Hematopoietic multipotent progenitor cell (in vitro differentiated cells): ENCODE data around the gene ARHGAP28. TPM values are rescaled to one million over a fixed set of nuclear protein-coding genes. Genes with fewer than 3 reads are reported as not detected.
"Not testable (repeated sequence)": the region's sequence is repeated elsewhere in the genome, so short reads cannot be mapped to it uniquely, and the experiment has no call there.

Source experiments
- DNase-seq, 3 donors: peaks; one replicate each; pipeline ENCODE4 v3.0.0-alpha.2; 2011 to 2015; ENCODE audit warnings: low read depth in 2 of 3, low spot score in 2 of 3
- total RNA-seq: library from RNA; depleted of rRNA; stranded (reverse); fragments of >200 nt; gene quantifications from one replicate; pipeline ENCODE4 v1.2.3, GENCODE V29; 2012

The ARHGAP28 gene
- total RNA-seq, 1 donor = under 0.01 TPM

DNA sequence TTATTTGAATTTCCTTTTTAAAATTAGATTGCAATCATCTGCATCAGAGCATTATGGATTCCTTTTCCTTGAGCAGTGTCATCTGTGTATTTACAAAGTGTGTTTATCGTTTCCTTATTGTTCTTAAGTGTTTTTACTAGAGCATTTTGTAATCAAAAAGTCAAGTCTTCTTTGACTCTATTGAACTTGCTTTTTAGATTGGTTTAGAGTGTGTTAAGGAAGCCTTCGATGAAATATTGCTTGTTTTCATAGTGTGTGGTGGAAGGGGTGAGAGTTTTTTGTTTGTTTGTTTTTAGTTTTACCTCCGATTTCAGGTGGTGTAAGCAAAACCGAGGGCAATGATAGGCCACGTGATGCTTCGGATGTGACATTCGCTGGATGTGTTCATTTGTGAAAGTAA lies 45.7 kb downstream of the ARHGAP28 start:
- no peak for DNase-seq

DNA sequence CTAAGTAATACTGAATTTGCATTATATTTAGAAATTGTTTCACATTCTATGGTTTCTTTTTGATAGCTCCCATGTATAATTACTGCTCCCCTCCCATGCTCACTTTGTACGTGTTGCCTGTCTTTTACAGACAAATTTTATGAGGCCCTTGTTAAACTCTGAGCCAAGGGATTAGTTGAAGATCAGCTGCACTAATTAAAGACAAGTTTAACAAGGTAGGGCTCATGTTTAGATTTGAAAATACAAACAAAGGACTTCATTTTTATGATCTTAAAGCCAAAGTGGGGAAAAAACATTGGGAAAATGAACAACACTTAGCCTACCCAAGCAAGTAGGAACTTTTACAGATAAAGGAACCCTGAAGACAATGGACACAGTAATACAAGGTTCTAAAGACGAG lies 46.2 kb downstream of the ARHGAP28 start:
- DNase-seq = no peak

DNA sequence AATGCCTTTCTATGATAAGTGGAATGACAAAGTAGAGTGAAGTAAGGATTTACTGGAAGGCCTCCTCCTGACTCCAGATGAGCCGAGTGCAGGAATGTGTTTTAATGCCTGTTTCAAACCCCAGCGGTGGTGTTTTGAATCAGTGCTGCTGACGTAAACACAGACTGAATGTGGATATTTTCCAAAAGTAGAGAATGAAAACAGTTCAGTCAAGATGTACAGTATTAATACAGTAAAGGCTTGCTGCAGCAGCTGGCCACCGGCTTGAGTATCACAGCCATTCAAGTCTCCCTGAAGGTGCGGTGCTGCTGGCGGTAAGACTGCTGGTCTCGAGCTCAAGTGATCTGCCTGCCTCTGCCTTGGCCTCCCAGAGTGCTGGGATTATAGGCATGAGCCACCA lies 46.7 kb downstream of the ARHGAP28 start:
- DNase-seq = no peak

DNA sequence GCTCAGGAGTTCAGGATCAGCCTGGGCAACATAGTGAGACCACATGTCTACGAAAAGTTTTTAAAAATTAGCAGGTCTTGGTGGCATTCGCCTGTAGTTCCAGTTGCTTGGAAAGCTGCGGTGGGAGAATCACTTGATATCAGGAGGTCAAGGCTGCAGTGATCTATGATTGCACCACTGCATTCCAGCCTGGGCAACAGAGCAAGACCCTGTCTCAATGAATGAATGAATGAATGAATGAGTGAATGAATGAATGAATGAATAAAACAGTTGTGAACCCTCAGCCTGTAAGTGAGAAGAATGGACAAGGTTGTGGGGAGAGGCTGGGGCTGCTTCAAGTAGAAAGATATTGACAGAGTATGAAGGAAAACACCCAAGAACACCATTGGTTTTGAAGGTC lies 48.0 kb downstream of the ARHGAP28 start:
- DNase-seq = no peak

DNA sequence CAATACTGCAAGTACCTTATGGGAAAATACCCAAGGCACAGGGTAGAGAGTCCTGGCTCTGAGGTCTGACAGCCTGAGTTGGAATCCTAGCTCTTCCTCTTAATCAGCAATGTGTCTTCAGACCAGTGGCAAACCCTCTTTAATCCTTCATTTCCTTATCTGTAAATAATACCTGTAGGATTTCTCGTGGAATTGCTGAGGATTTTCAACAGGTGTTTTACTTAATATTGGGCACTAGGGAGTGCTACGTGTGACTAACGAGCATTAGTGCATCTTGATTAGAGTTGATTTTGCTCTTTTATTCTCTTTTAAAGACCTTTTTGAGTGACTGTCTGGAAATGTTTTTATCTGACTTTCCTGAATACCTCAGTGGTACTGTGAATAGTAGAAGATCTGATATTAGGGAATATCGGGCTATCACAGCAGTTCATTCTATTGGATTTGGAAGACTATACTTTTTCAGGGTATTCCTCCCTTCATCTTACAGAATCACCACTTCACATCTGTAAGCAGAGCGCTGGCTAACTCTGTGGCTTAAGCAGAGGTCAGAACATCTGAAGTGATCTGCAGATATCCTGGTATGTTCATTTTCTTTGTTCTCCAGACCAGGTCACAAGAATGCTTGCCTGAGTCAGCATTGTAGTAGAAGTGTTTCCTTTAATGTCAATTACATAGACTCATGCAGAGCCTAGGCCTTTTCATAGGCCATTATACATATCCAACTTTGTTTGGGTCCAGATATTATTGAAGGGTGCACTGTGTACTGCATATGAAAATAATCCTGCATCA lies 49.1 kb downstream of the ARHGAP28 start:
- no peak for DNase-seq

DNA sequence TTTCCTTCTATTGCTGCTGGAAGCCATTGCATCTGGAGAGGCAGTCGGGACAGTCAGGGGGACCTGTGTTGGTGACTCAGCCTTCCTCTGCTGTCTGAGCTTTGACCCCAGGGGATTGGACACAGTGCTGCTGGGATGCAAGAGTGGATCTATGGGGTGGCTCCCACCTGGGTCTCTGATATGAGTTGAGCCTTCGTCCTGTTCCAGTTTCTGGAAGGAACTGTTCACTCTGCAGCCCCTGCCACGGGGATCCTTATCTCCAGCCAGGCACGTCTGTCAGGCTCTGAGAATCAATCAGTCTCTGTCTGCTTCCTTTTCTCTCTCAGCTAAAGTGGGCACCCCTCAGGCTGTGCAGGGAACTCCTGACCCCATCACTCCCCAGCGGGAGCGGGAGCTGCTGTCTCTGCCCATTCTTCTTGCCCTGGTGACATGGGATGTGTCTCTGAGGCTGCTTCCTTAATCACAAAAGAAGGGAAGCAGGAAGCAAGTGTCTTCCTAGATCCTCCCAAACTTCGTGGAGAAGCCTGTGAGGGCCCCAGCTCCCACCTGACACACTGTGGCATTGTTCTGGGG lies 51.7 kb downstream of the ARHGAP28 start:
- no peak for DNase-seq

DNA sequence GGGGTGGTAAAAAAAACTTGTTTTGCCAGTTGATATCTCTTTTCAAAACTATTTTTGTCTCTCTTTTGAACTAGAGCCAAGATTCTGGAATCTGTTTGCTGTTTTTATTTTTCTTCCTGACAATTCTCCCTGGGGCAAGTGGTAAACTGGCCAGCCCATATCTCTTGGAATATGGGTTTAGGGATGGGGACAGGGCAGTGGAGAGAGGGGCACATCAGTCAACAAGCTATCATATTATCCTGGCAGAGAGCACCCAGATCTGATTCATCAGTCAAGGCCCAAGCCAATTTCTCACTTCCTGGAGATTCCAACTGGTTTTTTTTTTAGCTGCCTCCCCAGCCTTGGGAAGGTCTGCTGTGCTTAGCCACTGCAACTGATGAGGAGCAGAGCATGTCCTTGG lies 52.3 kb downstream of the ARHGAP28 start:
- DNase-seq = no peak

DNA sequence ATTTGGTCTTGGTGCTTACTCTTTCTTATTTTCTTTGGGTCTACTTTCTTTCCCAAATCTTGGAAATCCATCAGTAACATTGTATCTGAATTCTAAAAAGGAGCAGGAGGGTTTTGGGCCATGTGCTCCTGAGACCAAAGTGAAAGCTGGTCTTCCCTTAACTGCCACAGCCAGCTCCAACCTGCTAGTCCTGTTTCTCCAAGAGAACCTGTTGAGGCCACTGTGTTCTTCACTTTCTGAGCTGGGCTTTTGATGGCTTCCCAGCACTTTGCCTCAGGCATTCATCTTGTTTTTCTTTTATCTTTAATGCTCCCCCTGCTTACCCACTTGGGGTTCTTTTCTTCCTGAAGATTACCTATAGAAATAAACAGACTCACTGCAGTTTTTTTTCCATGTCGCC lies 53.3 kb downstream of the ARHGAP28 start:
- DNase-seq = no peak

DNA sequence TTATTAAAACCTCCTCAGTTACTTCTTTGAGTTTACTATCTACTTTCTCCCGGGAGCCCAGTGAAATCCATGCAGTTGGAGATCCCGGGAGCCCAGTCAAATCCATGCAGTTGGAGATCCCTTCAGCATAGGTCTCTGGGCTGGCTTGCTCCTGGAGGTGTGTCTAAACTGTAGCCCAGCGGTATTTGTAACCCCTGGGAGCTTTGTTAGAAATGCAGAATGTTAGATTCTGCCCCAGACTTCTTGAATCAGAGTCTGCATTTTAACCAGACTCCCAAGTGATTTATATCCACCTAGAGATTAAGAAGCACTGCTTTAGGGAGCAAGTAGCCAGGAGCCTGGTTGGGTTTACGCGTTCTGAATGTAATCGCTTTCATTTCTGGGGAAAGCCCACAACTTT lies 54.5 kb downstream of the ARHGAP28 start:
- no peak for DNase-seq

DNA sequence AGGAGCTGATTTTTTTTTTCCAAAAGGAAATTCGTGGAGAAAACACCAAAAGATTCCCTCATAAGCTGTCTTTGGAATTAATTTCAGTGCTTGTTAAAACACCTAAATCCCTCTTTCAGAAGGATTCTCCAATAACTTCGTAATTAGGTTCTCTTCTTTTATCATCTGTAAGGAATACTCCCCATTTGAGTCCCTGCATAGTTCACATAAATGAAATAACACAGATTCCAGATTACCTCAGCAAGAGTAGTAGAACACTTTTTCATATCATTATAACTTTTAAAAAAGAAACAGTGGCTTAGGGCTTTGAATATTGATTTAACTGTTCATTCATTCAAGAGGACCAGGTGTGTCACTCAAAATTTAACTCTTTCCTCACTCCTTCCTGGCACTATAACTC lies 55.5 kb downstream of the ARHGAP28 start:
- no peak for DNase-seq

DNA sequence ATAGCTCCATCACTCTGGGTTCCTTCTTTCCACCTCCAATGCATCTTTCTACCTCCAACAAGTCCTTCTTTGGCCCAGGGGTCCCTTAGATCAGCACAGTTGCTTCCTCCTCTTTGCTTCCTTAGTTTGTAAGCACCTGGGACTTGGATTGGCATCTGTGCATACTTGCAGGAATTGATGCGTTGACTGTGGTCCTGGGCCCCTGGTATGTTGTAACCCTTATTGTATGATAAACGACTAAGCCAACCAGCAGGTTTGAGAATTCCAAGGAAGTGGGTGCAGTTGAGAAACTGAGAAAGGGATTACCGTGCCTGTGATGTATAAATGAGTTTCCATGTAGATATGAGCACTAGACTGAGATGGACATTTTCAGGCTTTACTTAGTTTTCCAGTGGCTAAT lies 55.9 kb downstream of the ARHGAP28 start:
- no peak for DNase-seq

DNA sequence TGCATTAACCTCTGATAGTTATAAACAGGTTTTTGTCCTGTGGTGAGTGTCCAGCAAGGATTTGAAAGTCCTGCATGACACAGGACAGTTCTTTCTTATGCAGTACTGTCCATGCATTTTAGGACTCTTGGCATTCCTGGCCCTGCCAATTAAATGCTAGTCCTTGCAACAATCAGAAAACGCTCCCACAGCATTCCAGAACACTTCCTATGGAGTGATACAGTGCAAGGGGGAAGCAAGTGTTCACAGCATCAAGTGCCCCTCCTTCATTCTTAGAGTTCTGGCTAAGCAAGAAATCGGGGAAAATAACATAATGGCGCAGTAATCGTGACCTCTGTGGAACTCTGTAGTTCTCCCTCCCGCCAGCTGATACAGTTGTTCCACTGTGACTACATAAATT lies 62.9 kb downstream of the ARHGAP28 start:
- DNase-seq = no peak

DNA sequence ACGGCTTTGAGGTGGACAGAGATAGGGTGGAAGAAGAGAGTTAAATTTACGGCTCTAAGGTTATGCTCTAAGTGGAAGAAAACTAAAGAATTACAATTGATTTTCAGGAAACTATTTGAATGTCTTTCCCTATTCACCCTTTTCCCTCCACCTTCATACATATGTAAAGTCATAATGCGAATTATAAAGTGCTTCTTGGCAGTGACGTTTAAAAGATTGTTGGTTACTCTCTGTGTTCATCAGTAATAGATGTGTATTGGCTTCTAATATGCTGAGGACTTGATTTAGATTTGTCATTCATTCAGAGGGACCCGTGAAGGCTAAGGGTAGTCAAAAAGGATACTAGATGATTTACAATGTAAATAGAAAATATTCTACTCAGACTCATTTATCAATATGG lies 63.9 kb downstream of the ARHGAP28 start:
- DNase-seq = no peak

DNA sequence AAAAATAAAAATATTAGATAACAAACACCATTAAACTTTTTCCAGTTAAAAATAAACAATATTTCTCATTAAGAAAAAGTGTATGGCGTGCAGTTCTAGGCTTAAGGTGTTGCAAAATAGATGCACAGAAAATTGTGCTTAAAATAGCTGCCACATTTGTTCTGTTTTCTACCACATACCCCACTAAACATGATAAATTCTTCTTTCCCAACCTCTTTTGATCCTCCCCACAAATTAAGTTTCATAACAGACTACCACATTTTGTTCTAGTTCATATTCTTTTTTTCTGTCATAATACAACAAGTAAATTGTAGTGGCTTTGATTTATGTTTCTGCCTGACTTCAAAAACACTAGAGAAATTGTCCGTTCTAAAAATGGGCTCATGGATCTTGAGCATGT lies 64.5 kb downstream of the ARHGAP28 start:
- DNase-seq = no peak

DNA sequence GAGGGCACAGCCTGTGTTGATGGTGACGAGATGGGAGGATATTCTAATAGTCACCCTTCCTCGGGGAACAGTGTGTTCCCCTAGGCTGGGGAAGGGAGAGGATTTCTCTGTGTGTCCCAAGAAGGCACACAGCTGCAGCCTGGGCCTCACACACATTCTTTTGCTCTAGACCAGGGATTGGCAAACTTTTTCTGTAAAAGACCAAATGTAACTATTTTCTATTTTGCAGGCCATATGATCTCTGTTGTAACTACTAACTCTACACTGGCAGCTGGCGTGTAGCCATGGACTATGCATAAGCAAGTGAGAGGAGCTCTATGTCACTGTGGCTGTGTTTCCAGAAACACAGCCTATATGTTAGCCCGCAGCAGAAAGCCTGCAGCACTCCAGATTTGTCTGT lies 65.8 kb downstream of the ARHGAP28 start:
- DNase-seq = no peak

DNA sequence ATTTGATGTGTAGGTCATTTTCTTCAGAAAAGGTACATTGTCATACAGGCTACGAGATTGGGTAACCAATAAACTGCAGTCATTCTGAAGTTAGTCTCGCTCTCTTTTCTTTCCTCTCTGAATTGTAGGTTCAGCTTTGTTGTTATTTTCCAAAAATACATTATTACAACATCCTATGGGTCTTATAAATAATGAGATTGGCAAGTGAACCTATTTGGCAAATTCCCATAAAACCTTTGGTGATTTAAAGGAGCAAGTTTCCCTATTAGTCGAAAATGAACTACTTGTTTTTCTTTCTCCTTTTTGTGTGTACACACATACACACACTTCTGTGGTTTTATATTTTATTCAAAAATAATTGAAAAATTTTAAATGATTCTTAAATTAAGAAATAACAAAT lies 67.0 kb downstream of the ARHGAP28 start:
- no peak for DNase-seq

DNA sequence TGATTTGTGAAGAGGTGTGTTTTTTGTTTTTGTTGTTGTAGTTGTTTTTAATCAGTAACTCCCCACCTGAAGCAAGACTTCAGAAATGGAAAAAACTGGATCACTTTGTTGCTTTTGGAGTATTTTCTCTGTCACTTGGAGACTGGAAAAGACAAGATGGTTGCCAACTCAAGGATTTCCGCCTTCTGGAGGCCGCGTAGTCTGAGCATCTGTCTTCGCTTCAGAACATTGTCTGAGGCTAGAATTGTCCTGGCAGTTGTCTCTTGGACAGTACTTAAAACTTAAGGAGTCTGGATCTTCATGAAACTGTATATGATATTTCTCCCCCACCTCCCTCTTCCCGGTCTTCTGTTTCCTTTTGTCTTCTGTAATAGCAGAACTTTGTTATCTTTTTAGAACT lies 67.7 kb downstream of the ARHGAP28 start:
- DNase-seq = no peak

DNA sequence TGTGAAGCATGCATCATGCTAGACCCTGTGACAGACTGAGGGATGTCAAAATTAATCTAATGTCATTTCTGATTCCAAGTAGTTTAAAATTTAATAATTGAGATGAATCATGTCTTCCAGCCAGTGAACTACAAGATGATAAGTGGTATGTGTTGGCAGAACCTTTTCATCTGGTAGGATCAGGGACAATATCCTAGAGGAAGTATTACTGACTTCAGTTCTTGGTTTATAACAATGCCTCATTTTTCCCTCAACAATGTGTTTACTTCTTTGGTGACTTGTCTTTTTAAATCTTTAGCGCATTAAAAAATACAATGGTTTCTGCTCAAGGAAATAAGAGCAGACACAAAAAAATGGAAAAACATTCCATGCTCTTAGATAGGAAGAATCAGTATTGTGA lies 69.4 kb downstream of the ARHGAP28 start:
- DNase-seq = no peak

DNA sequence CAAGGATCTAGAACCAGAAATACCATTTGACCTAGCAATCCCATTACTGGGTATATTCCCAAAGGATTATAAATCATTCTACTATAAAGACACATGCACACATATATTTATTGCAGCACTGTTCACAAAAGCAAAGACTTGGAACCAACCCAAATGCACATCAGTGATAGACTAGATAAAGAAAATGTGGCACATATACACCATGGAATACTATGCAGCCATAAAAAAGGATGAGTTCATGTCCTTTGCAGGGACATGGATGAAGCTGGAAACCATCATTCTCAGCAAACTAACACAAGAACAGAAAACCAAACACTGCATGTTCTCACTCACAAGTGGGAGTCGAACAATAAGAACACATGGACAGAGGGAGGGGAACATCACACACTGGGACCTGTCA lies 70.8 kb downstream of the ARHGAP28 start:
- DNase-seq = not testable (repeated sequence)

DNA sequence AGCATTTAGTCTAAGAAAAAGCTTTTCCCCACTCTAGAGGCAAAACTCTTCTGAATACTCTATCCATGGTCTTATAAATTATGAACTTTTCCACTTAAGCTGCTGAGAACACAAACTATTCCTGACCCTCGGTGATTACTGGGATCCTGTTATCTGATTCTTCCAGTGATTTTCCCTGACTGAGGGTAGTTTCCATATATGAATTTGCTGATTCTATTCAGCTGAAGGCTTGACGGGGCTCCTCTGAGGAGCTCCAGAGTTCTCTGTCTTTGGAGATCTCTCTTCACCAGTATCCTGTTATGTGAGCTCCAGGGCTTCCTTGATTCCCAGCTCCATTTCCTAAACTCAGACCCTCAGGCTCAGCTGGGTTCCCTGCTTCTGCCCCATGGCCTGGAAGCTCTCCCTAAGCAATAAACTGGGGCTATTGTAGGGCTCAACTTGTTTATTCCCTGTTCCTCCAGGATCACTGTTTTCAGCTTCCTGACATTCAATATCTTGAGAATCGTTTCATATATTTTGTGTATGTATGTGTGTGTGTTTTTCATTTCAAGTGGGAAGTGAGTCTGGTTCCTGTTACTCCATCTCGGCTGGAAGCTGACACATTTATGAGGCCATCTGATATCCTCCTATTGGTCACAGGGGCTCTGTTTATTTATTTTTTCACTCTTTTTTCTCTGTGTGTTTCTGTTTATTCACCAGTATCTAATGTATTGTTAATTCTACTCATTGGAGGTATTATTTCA lies 78.2 kb downstream of the ARHGAP28 start:
- no peak for DNase-seq

DNA sequence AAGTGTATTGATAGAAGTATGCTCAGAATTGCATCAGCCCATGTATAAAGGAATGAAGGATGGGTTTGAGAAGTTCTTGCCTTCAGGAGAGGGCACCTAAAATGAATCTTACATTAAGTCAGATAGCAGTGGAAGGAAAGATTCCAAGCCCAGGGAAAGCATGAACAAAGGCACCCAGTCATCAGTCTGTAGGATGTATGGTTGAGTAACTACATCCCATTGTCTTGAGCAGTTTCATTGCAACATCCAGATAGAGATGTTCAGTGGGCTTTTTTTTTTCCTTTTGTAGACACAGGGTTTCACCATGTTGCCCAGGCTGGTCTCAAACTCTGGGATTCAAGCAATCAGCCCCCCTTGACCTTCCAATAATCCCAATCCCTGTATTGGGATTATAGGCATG lies 80.7 kb downstream of the ARHGAP28 start:
- no peak for DNase-seq

DNA sequence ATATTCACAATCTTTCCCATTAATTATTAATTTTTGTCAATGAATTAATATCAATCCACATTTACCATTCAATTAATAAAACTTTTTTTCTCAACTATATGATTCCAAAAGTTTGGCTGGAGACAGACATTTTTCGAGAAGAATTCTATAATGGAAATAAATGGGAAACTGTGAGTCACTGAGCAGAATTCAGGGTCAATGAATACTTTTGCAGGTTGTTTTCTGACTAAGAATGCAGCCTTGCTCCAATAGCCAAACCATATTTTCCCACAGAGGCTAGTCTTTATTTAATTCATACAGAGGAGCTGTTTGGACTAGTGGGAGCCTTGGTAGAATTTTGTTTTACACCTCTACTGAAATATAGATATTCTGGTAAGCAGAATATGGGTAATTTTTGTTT lies 82.3 kb downstream of the ARHGAP28 start:
- DNase-seq = no peak
